HCT116 (cell line): Measurements from ENCODE around the gene NFIA. TPM values are rescaled to one million over a fixed set of nuclear protein-coding genes. Genes with fewer than 3 reads are reported as not detected.

ENCODE experiments used
- ATAC-seq: fragments of 200-7000 bp; cut with Tn5 transposase; 2 replicates; pipeline ENCODE4 v1.9.1; 2020; ENCODE audit warnings: mild to moderate bottlenecking, moderate library complexity
- BruUV-seq: library from RNA; stranded (reverse); fragments of 400-500 nt; replicated peaks from 2 replicates; lab custom pipeline; 2021; lab: Mats Ljungman, UMichigan
- CTCF ChIA-PET: fragments of 300-600 bp; sonication (Branson Sonifier 250); formaldehyde crosslinking; loops from one replicate; lab custom pipeline; 2021; ENCODE audit warnings: antibody characterized with exemption; lab: Charles Lee
- POLR2A ChIA-PET: fragments of 300-600, 350-600 bp; sonication (Branson Sonifier 250); formaldehyde crosslinking; loops from one replicate; lab custom pipeline; 2021; ENCODE audit warnings: antibody characterized with exemption; lab: Charles Lee
- RAD21 ChIA-PET, 2 experiments: fragments of 300-600 bp; sonication (Branson Sonifier 250); formaldehyde crosslinking; loops; one replicate each; lab custom pipeline; 2023; ENCODE audit warnings: low total read pairs in 2 of 2; ENCODE audit not compliant: uncharacterized antibody in 2 of 2, unreplicated experiment in 2 of 2, low non-redundant PET in 1 of 2; lab: Charles Lee
- DNase-seq: peaks from one replicate; pipeline ENCODE4 v3.0.0-alpha.2; 2010; ENCODE audit warnings: low read depth, low spot score
- H2AFZ ChIP-seq: fragments of 200-600 bp; shearing (Covaris generic), sonication (generic); 2 replicates; pipeline ENCODE4 v1.6.1; 2017; ENCODE audit warnings: low read depth, mixed run types, mixed read lengths, antibody characterized with exemption, low read length; ENCODE audit not compliant: poor library complexity, severe bottlenecking
- H3K27ac ChIP-seq: 2 replicates; pipeline ENCODE4 v1.5.1; 2012; ENCODE audit warnings: low read depth, low read length
- H3K27me3 ChIP-seq: fragments of 200-600 bp; sonication (generic); 2 replicates; pipeline ENCODE4 v1.6.1; 2016; ENCODE audit warnings: mixed run types, low read length, mixed read lengths; ENCODE audit not compliant: insufficient read depth
- H3K36me3 ChIP-seq, 2 experiments: fragments of 200-500 bp in 1 of 2; fragments of 200-600 bp in 1 of 2; sonication (Bioruptor generic) in 1 of 2; sonication (generic) in 1 of 2; 2 replicates each; pipeline versions ENCODE4 v1.5.1 to v1.6.1; 2014 to 2016; ENCODE audit warnings: low read length in 2 of 2, inconsistent platforms in 1 of 2, mixed read lengths in 1 of 2, mixed run types in 1 of 2; ENCODE audit not compliant: insufficient read depth in 2 of 2, control insufficient read depth in 1 of 2
- H3K4me1 ChIP-seq, 2 experiments: fragments of 200-600 bp in 1 of 2; sonication (generic) in 1 of 2; 2 replicates each; pipeline versions ENCODE4 v1.5.1 to v1.6.1; 2012 to 2017; ENCODE audit warnings: low read length in 2 of 2, inconsistent platforms in 1 of 2, mild to moderate bottlenecking in 1 of 2, mixed read lengths in 1 of 2, mixed run types in 1 of 2, moderate library complexity in 1 of 2; ENCODE audit not compliant: insufficient read depth in 2 of 2, control insufficient read depth in 1 of 2
- H3K4me2 ChIP-seq: fragments of 200-600 bp; sonication (generic); 2 replicates; pipeline ENCODE4 v1.6.1; 2017; ENCODE audit warnings: mixed run types, low read length, mixed read lengths
- H3K4me3 ChIP-seq, 2 experiments: fragments of 200-600 bp in 1 of 2; sonication (generic) in 1 of 2; replicated peaks in 1 of 2; 2 replicates each; pipeline ENCODE4 v1.5.1; 2011 to 2016; ENCODE audit warnings: low read length in 2 of 2, control low read depth in 1 of 2, low read depth in 1 of 2, mild to moderate bottlenecking in 1 of 2, mixed read lengths in 1 of 2, mixed run types in 1 of 2
- H3K79me2 ChIP-seq: fragments of 200-600 bp; sonication (generic); 2 replicates; pipeline ENCODE4 v1.6.1; 2017; ENCODE audit warnings: mild to moderate bottlenecking, mixed run types, low read length, moderate library complexity, mixed read lengths; ENCODE audit not compliant: insufficient read depth
- H3K9ac ChIP-seq: fragments of 200-600 bp; sonication (generic); 2 replicates; pipeline ENCODE4 v1.6.1; 2016; ENCODE audit warnings: low read length, mixed read lengths
- H3K9me2 ChIP-seq: fragments of 200-600 bp; sonication (generic), shearing (Covaris generic); 2 replicates; pipeline ENCODE4 v1.6.1; 2017; ENCODE audit warnings: mixed run types, mild to moderate bottlenecking, moderate library complexity; ENCODE audit not compliant: insufficient read depth
- H3K9me3 ChIP-seq, 2 experiments: fragments of 200-500 bp in 1 of 2; fragments of 200-600 bp in 1 of 2; sonication (Bioruptor generic) in 1 of 2; sonication (generic) in 1 of 2; 2 replicates each; pipeline ENCODE4 v1.6.1; 2014 to 2017; ENCODE audit warnings: low read length in 2 of 2, mixed read lengths in 2 of 2, inconsistent platforms in 1 of 2, low read depth in 1 of 2, mild to moderate bottlenecking in 1 of 2, mixed run types in 1 of 2, moderate library complexity in 1 of 2; ENCODE audit not compliant: control insufficient read depth in 1 of 2, insufficient read depth in 1 of 2
- H4K20me1 ChIP-seq: fragments of 200-600 bp; sonication (generic), shearing (Covaris generic); 2 replicates; pipeline ENCODE4 v1.6.1; 2017; ENCODE audit warnings: mixed run types, mild to moderate bottlenecking, moderate library complexity; ENCODE audit not compliant: insufficient read depth
- ATF3 ChIP-seq: IDR thresholded peaks from 2 replicates; pipeline ENCODE4 v1.6.1; 2012
- CBX3 ChIP-seq: IDR thresholded peaks from 2 replicates; pipeline ENCODE4 v1.6.1; 2012; ENCODE audit warnings: low read depth
- EGR1 ChIP-seq: IDR thresholded peaks from 2 replicates; pipeline ENCODE4 v1.6.1; 2012; ENCODE audit warnings: low read depth
- ELF1 ChIP-seq: IDR thresholded peaks from 2 replicates; pipeline ENCODE4 v1.6.1; 2012; ENCODE audit warnings: low read depth, borderline replicate concordance
- EZH2 ChIP-seq: fragments of 200-600 bp; sonication (generic); IDR thresholded peaks from 2 replicates; pipeline ENCODE4 v1.6.1; 2017; ENCODE audit warnings: antibody characterized with exemption, mixed run types
- EZH2phosphoT487 ChIP-seq: fragments of 200-600 bp; IDR thresholded peaks from 2 replicates; pipeline ENCODE4 v1.6.1; 2018; ENCODE audit warnings: antibody characterized with exemption, borderline replicate concordance
- MAX ChIP-seq: IDR thresholded peaks from 2 replicates; pipeline ENCODE4 v1.6.1; 2012
- POLR2A ChIP-seq: IDR thresholded peaks from 2 replicates; pipeline ENCODE4 v1.7.0; 2011; ENCODE audit warnings: borderline replicate concordance; ENCODE audit not compliant: insufficient read depth, insufficient read length; ENCODE audit errors: extremely low read depth
- POLR2AphosphoS5 ChIP-seq: IDR thresholded peaks from 2 replicates; pipeline ENCODE4 v1.6.1; 2011; ENCODE audit warnings: mild to moderate bottlenecking, low read depth, low read length, moderate library complexity
- SIN3A ChIP-seq: IDR thresholded peaks from 2 replicates; pipeline ENCODE4 v1.6.1; 2012; ENCODE audit warnings: low read depth
- SP1 ChIP-seq: IDR thresholded peaks from 2 replicates; pipeline ENCODE4 v1.6.1; 2012; ENCODE audit warnings: low read depth
- TCF7L2 ChIP-seq: IDR thresholded peaks from 2 replicates; pipeline ENCODE4 v1.7.0; 2011; ENCODE audit warnings: borderline replicate concordance, inconsistent platforms; ENCODE audit not compliant: insufficient read depth, insufficient read length; ENCODE audit errors: extremely low read depth
- YY1 ChIP-seq: IDR thresholded peaks from 2 replicates; pipeline ENCODE4 v1.6.1; 2011; ENCODE audit warnings: low read length, low read depth, moderate library complexity, mild to moderate bottlenecking; ENCODE audit not compliant: insufficient replicate concordance; ENCODE audit errors: extremely low read depth
- intact Hi-C: fragments of 100-400 bp; cut with micrococcal nuclease; formaldehyde crosslinking; loops from 2 replicates; pipeline ENCODE4 v1.10.0; 2022
- total RNA-seq: library from RNA; stranded (reverse); gene quantifications from one replicate; pipeline ENCODE4 v1.2.1, GENCODE V29; 2021; ENCODE audit not compliant: unreplicated experiment

The NFIA gene
- total RNA-seq, 1 experiment from 2014 or later = 17.2 TPM

GRCh38 chr1:61397495-61397894 is 315.1 kb downstream of the NFIA start:
- TF ChIP-seq YY1 = no peak
- TF ChIP-seq EZH2phosphoT487 = no peak
- no peak for TF ChIP-seq POLR2AphosphoS5
- no peak for TF ChIP-seq ATF3
- TF ChIP-seq SIN3A = no peak
- TF ChIP-seq POLR2A = no peak
- TF ChIP-seq MAX = no peak
- no peak for TF ChIP-seq TCF7L2
- no peak for TF ChIP-seq EZH2
- no peak for TF ChIP-seq SP1
- TF ChIP-seq EGR1 = no peak
- TF ChIP-seq CBX3 = no peak
- no peak for TF ChIP-seq ELF1
- H3K9ac ChIP-seq = no peak overlapping the region
- no peak overlapping the region for H3K27ac ChIP-seq
- no peaks in the 10 kb centered on the region for H4K20me1 ChIP-seq
- H3K79me2 ChIP-seq = no peaks in the 10 kb centered on the region
- intact Hi-C loops = no loop called here
- ChIA-PET CTCF (no interaction called here), RAD21 (no interaction called here), POLR2A (no interaction called here)
- H2AFZ ChIP-seq = no peak overlapping the region
- no peaks in the 10 kb centered on the region for H3K36me3 ChIP-seq
- H3K4me2 ChIP-seq = no peak overlapping the region
- no peaks in the 10 kb centered on the region for H3K9me2 ChIP-seq
- H3K4me1 ChIP-seq = no peaks in the 10 kb centered on the region
- H3K27me3 ChIP-seq = no peaks in the 10 kb centered on the region
- no peak for DNase-seq
- BruUV-seq = no TSS peak
- H3K9me3 ChIP-seq = no peaks in the 10 kb centered on the region
- ATAC-seq = no peak
- H3K4me3 ChIP-seq = no peak overlapping the region
